ENCODE data around the gene SPINK8. TPM values are rescaled to one million over a fixed set of nuclear protein-coding genes. Genes with fewer than 3 reads are reported as not detected.

The SPINK8 gene
- total and polyA plus RNA-seq, 2 of the 8 experiments (the other 6 are each of a cell fraction or from before 2014, with no cell fraction given), result 0.29 TPM; not detected in 1

DNA sequence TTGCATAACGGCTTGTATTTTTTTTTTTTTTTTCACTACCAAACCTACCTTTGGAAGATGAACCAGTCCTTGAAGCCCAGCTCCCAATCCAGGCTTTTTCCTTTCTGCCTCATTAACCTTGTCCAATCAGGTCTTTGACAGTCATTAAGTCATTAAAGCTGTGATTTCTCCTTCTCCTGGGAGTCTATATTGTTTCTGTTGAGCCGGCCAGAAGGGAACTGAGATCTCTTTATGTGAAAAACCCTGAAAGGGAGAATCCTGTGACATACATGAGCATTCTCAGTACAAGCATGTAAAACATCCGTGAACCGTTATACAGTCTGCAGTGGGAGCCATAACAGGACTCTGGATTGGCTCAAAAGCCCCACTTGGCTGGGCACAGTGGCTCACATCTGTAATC is 52.6 kb downstream of the SPINK8 start:
- Histone ChIP-seq H4K5ac (ENCODE audit: insufficient read length, low read depth, low read length) (no peak overlapping the region), H2BK120ac (replicated peaks; ENCODE audit: low read depth, low read length) (no peak overlapping the region), H3K18ac (ENCODE audit: extremely low read depth, low read length) (no peak overlapping the region), H2BK12ac (ENCODE audit: low read depth, low read length) (no peak overlapping the region), H4K8ac (ENCODE audit: extremely low read depth, insufficient read depth, low read length) (no peak overlapping the region), H2AFZ (ENCODE audit: low read length) (no peak overlapping the region), H3K79me1 (ENCODE audit: low read depth, low read length) (no peaks in the 10 kb centered on the region; the same call in 1 of the 2 replicates), H3K14ac (ENCODE audit: insufficient read length) (no peak overlapping the region), H3K23ac (ENCODE audit: insufficient read length) (no peak overlapping the region), H3K56ac (replicated peaks; ENCODE audit: insufficient read length, low read depth, low read length) (no peak overlapping the region), H3K4me3 (ENCODE audit: extremely low read depth in 1 of 4, insufficient read depth in 2 of 4, low read depth in 3 of 4, low read length in 4 of 4) (no peak overlapping the region), H2BK15ac (ENCODE audit: low read length) (no peak overlapping the region), H3K23me2 (ENCODE audit: low read depth, low read length) (no peaks in the 10 kb centered on the region), H2BK5ac (ENCODE audit: low read depth, low read length) (no peak overlapping the region), H2BK20ac (ENCODE audit: low read length) (no peak overlapping the region), H3K9me3 (ENCODE audit: insufficient read depth in 2 of 2, low read depth in 1 of 2, low read length in 1 of 2) (no peaks in the 10 kb centered on the region), H3K4me1 (replicated peaks in 1 of 4; ENCODE audit: control insufficient read depth in 3 of 4, insufficient read depth in 4 of 4, low read length in 3 of 4) (peaks cover 4 to 34% (median 22%) of the 10 kb centered on the region in 4 experiments; a peak in 6 of 7 replicates), H3K27ac (ENCODE audit: low read depth, low read length) (no peak overlapping the region), H4K20me1 (replicated peaks in 1 of 2; ENCODE audit: control insufficient read depth in 1 of 2, insufficient read depth in 2 of 2, low read length in 2 of 2) (no peaks in the 10 kb centered on the region), H3K36me3 (ENCODE audit: control insufficient read depth in 2 of 4, insufficient read depth in 4 of 4, low read length in 3 of 4) (peaks cover 0 to 4% (median 0%) of the 10 kb centered on the region in 4 experiments; a peak in 1 of 8 replicates), H3K4me2 (ENCODE audit: insufficient read depth in 1 of 2, low read depth in 2 of 2, low read length in 2 of 2) (no peak overlapping the region), H4K91ac (replicated peaks; ENCODE audit: insufficient read length, low read length) (no peak overlapping the region), H3K4ac (replicated peaks; ENCODE audit: insufficient read length, low read depth, low read length) (no peak overlapping the region), H2AK5ac (ENCODE audit: low read depth, low read length) (no peak overlapping the region), H3K9ac (replicated peaks in 1 of 4; ENCODE audit: extremely low read depth in 1 of 4, low read depth in 3 of 4, low read length in 3 of 4) (no peak overlapping the region), H3K27me3 (replicated peaks in 1 of 4; ENCODE audit: control insufficient read depth in 3 of 4, extremely low read depth in 1 of 4, insufficient read depth in 3 of 4, low read length in 3 of 4) (no peaks in the 10 kb centered on the region), H3K79me2 (ENCODE audit: control insufficient read depth in 1 of 2, insufficient read depth in 2 of 2, low read length in 2 of 2) (no peaks in the 10 kb centered on the region)
- no peak for DNase-seq (ENCODE audit: low read depth in 1 of 2, low spot score in 2 of 2)
- TF ChIP-seq MAFK (IDR thresholded peaks at IDR 0.05; ENCODE audit: low read depth, low read length) (no peak), SP2 (IDR thresholded peaks at IDR 0.05; ENCODE audit: low read length) (no peak), RAD21 (IDR thresholded peaks at IDR 0.05 in 1 of 2, conservative IDR thresholded peaks at IDR 0.05 in 1 of 2; ENCODE audit: low read depth in 2 of 2, low read length in 2 of 2) (no peak)
- TF ChIP-seq, protein P1, sequence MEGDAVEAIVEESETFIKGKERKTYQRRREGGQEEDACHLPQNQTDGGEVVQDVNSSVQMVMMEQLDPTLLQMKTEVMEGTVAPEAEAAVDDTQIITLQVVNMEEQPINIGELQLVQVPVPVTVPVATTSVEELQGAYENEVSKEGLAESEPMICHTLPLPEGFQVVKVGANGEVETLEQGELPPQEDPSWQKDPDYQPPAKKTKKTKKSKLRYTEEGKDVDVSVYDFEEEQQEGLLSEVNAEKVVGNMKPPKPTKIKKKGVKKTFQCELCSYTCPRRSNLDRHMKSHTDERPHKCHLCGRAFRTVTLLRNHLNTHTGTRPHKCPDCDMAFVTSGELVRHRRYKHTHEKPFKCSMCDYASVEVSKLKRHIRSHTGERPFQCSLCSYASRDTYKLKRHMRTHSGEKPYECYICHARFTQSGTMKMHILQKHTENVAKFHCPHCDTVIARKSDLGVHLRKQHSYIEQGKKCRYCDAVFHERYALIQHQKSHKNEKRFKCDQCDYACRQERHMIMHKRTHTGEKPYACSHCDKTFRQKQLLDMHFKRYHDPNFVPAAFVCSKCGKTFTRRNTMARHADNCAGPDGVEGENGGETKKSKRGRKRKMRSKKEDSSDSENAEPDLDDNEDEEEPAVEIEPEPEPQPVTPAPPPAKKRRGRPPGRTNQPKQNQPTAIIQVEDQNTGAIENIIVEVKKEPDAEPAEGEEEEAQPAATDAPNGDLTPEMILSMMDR (IDR thresholded peaks at IDR 0.05; ENCODE audit: control extremely low read depth in 1 of 3, insufficient read depth in 1 of 3, low read depth in 1 of 3, low read length in 3 of 3), result no peak
- FAIRE-seq, result no peak
- ChIA-PET CTCF (ENCODE audit: partially characterized antibody) (interaction anchor here (0.8 to 10.6 kb wide), 3 partner anchors 9 to 153 kb away, joined by 3 to 138 read pairs (median 12); no protein-coding TSS in a partner anchor), POLR2A (ENCODE audit: partially characterized antibody) (interaction anchor here (1.5 to 4.9 kb wide), 6 partner anchors 8 to 165 kb away, joined by 3 to 18 read pairs (median 6); partner anchors contain the start of genes ATRIP, NME6 and PLXNB1)
- WGBS, 2 experiments (ENCODE audit: extremely low coverage in 1 of 2, insufficient coverage in 1 of 2, insufficient read length in 1 of 2, insufficient replicate concordance in 2 of 2, low coverage in 1 of 2, low lambda C conversion rate in 2 of 2, missing lambda C conversion rate in 1 of 2), result 94% methylated on average over 4 of the region's 4 CpGs; no CpG with 5 or more reads in 1 of the 2 experiments
